HCT116 (cell line): ENCODE measurements around the gene TMEM139. TPM values are rescaled to one million over a fixed set of nuclear protein-coding genes. Genes with fewer than 3 reads are reported as not detected.

Experiments used
- ATAC-seq: fragments of 200-7000 bp; cut with Tn5 transposase; 2 replicates; pipeline ENCODE4 v1.9.1; 2020; ENCODE audit warnings: mild to moderate bottlenecking, moderate library complexity
- BruUV-seq: library from RNA; stranded (reverse); fragments of 400-500 nt; replicated peaks from 2 replicates; lab custom pipeline; 2021; lab: Mats Ljungman, UMichigan
- CTCF ChIA-PET: fragments of 300-600 bp; sonication (Branson Sonifier 250); formaldehyde crosslinking; loops from one replicate; lab custom pipeline; 2021; ENCODE audit warnings: antibody characterized with exemption; lab: Charles Lee
- POLR2A ChIA-PET: fragments of 300-600, 350-600 bp; sonication (Branson Sonifier 250); formaldehyde crosslinking; loops from one replicate; lab custom pipeline; 2021; ENCODE audit warnings: antibody characterized with exemption; lab: Charles Lee
- RAD21 ChIA-PET, 2 experiments: fragments of 300-600 bp; sonication (Branson Sonifier 250); formaldehyde crosslinking; loops; one replicate each; lab custom pipeline; 2023; ENCODE audit warnings: low total read pairs in 2 of 2; ENCODE audit not compliant: uncharacterized antibody in 2 of 2, unreplicated experiment in 2 of 2, low non-redundant PET in 1 of 2; lab: Charles Lee
- DNase-seq: peaks from one replicate; pipeline ENCODE4 v3.0.0-alpha.2; 2010; ENCODE audit warnings: low read depth, low spot score
- H2AFZ ChIP-seq: fragments of 200-600 bp; shearing (Covaris generic), sonication (generic); 2 replicates; pipeline ENCODE4 v1.6.1; 2017; ENCODE audit warnings: low read depth, mixed run types, mixed read lengths, antibody characterized with exemption, low read length; ENCODE audit not compliant: poor library complexity, severe bottlenecking
- H3K27ac ChIP-seq: 2 replicates; pipeline ENCODE4 v1.5.1; 2012; ENCODE audit warnings: low read depth, low read length
- H3K27me3 ChIP-seq: fragments of 200-600 bp; sonication (generic); 2 replicates; pipeline ENCODE4 v1.6.1; 2016; ENCODE audit warnings: mixed run types, low read length, mixed read lengths; ENCODE audit not compliant: insufficient read depth
- H3K36me3 ChIP-seq, 2 experiments: fragments of 200-500 bp in 1 of 2; fragments of 200-600 bp in 1 of 2; sonication (Bioruptor generic) in 1 of 2; sonication (generic) in 1 of 2; 2 replicates each; pipeline versions ENCODE4 v1.5.1 to v1.6.1; 2014 to 2016; ENCODE audit warnings: low read length in 2 of 2, inconsistent platforms in 1 of 2, mixed read lengths in 1 of 2, mixed run types in 1 of 2; ENCODE audit not compliant: insufficient read depth in 2 of 2, control insufficient read depth in 1 of 2
- H3K4me1 ChIP-seq, 2 experiments: fragments of 200-600 bp in 1 of 2; sonication (generic) in 1 of 2; 2 replicates each; pipeline versions ENCODE4 v1.5.1 to v1.6.1; 2012 to 2017; ENCODE audit warnings: low read length in 2 of 2, inconsistent platforms in 1 of 2, mild to moderate bottlenecking in 1 of 2, mixed read lengths in 1 of 2, mixed run types in 1 of 2, moderate library complexity in 1 of 2; ENCODE audit not compliant: insufficient read depth in 2 of 2, control insufficient read depth in 1 of 2
- H3K4me2 ChIP-seq: fragments of 200-600 bp; sonication (generic); 2 replicates; pipeline ENCODE4 v1.6.1; 2017; ENCODE audit warnings: mixed run types, low read length, mixed read lengths
- H3K4me3 ChIP-seq, 2 experiments: fragments of 200-600 bp in 1 of 2; sonication (generic) in 1 of 2; replicated peaks in 1 of 2; 2 replicates each; pipeline ENCODE4 v1.5.1; 2011 to 2016; ENCODE audit warnings: low read length in 2 of 2, control low read depth in 1 of 2, low read depth in 1 of 2, mild to moderate bottlenecking in 1 of 2, mixed read lengths in 1 of 2, mixed run types in 1 of 2
- H3K79me2 ChIP-seq: fragments of 200-600 bp; sonication (generic); 2 replicates; pipeline ENCODE4 v1.6.1; 2017; ENCODE audit warnings: mild to moderate bottlenecking, mixed run types, low read length, moderate library complexity, mixed read lengths; ENCODE audit not compliant: insufficient read depth
- H3K9ac ChIP-seq: fragments of 200-600 bp; sonication (generic); 2 replicates; pipeline ENCODE4 v1.6.1; 2016; ENCODE audit warnings: low read length, mixed read lengths
- H3K9me2 ChIP-seq: fragments of 200-600 bp; sonication (generic), shearing (Covaris generic); 2 replicates; pipeline ENCODE4 v1.6.1; 2017; ENCODE audit warnings: mixed run types, mild to moderate bottlenecking, moderate library complexity; ENCODE audit not compliant: insufficient read depth
- H3K9me3 ChIP-seq, 2 experiments: fragments of 200-500 bp in 1 of 2; fragments of 200-600 bp in 1 of 2; sonication (Bioruptor generic) in 1 of 2; sonication (generic) in 1 of 2; 2 replicates each; pipeline ENCODE4 v1.6.1; 2014 to 2017; ENCODE audit warnings: low read length in 2 of 2, mixed read lengths in 2 of 2, inconsistent platforms in 1 of 2, low read depth in 1 of 2, mild to moderate bottlenecking in 1 of 2, mixed run types in 1 of 2, moderate library complexity in 1 of 2; ENCODE audit not compliant: control insufficient read depth in 1 of 2, insufficient read depth in 1 of 2
- H4K20me1 ChIP-seq: fragments of 200-600 bp; sonication (generic), shearing (Covaris generic); 2 replicates; pipeline ENCODE4 v1.6.1; 2017; ENCODE audit warnings: mixed run types, mild to moderate bottlenecking, moderate library complexity; ENCODE audit not compliant: insufficient read depth
- CTCF ChIP-seq, 3 experiments: fragments of 200-600 bp in 1 of 3; sonication (generic) in 1 of 3; IDR thresholded peaks in 2 of 3; conservative IDR thresholded peaks in 1 of 3; 2 replicates each; pipeline ENCODE4 v1.5.1; 2012 to 2017; ENCODE audit warnings: low read depth in 2 of 3, low read length in 2 of 3, antibody characterized with exemption in 1 of 3, borderline replicate concordance in 1 of 3, control low read depth in 1 of 3, mild to moderate bottlenecking in 1 of 3, mixed read lengths in 1 of 3, mixed run types in 1 of 3, moderate library complexity in 1 of 3; ENCODE audit not compliant: insufficient read depth in 1 of 3
- RAD21 ChIP-seq: IDR thresholded peaks from 2 replicates; pipeline ENCODE4 v1.6.1; 2012; ENCODE audit warnings: low read depth, mild to moderate bottlenecking
- intact Hi-C: fragments of 100-400 bp; cut with micrococcal nuclease; formaldehyde crosslinking; loops from 2 replicates; pipeline ENCODE4 v1.10.0; 2022
- total RNA-seq: library from RNA; stranded (reverse); gene quantifications from one replicate; pipeline ENCODE4 v1.2.1, GENCODE V29; 2021; ENCODE audit not compliant: unreplicated experiment
- TF ChIP-seq, protein P1 (sequence below): IDR thresholded peaks from 2 replicates; pipeline ENCODE4 v1.6.1; 2012

Gene TMEM139
- total RNA-seq, 1 experiment from 2014 or later: 9.9 TPM

- Histone ChIP-seq H3K9me2 (no peaks in the 10 kb centered on the region), H3K9me3 (no peaks in the 10 kb centered on the region), H3K9ac (no peak overlapping the region), H3K79me2 (peaks cover 28% of the 10 kb centered on the region), H3K27me3 (no peaks in the 10 kb centered on the region), H4K20me1 (peaks cover 5% of the 10 kb centered on the region; the same call in 1 of the 2 replicates), H2AFZ (no peak overlapping the region), H3K4me3 (no peak overlapping the region), H3K4me2 (no peak overlapping the region), H3K4me1 (no peaks in the 10 kb centered on the region), H3K27ac (no peak overlapping the region), H3K36me3 (peaks cover 69 to 79% of the 10 kb centered on the region in 2 experiments)
- POLR2A ChIA-PET: no interaction called here
- DNase-seq: peak; percentile 23
- RAD21 ChIA-PET: interaction anchor here in 1 of 2 experiments (0.5 kb wide), 1 partner anchor 109 kb away, joined by 3 read pairs; the partner anchor contains the start of gene EPHA1
- TF ChIP-seq, protein P1, sequence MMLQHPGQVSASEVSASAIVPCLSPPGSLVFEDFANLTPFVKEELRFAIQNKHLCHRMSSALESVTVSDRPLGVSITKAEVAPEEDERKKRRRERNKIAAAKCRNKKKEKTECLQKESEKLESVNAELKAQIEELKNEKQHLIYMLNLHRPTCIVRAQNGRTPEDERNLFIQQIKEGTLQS: no peak
- peak; percentile 49 for TF ChIP-seq RAD21
- peak; percentile 47 to 85 (median 85); a peak in 5 of 6 replicates for TF ChIP-seq CTCF (IDR thresholded peaks at IDR 0.05 in 2 of 3, conservative IDR thresholded peaks at IDR 0.05 in 1 of 3; ENCODE audit: borderline replicate concordance in 1 of 3, insufficient read depth in 1 of 3, low read depth in 2 of 3, low read length in 2 of 3)
- intact Hi-C loops: loop anchor here (5.0 kb wide), 1 partner anchor 107 kb away; the partner anchor contains the start of gene EPHA1
- CTCF ChIA-PET: interaction anchor here (0.7 to 1.8 kb wide), 5 partner anchors 10 to 288 kb away, joined by 3 to 15 read pairs (median 4); partner anchors contain the start of gene CASP2
- BruUV-seq: no TSS peak
- peak; percentile 97 for ATAC-seq
Observed at GRCh38 chr7:143299840-143300239, 15.1 kb downstream of the TMEM139 start.
